Activated naive CD4-positive, alpha-beta T cell treated with anti-CD3 and anti-CD28 coated beads, Interleukin-2, amount 50 U/mL, for 72 hours (primary cell): ENCODE measurements around the gene SDK1. TPM values are rescaled to one million over a fixed set of nuclear protein-coding genes. Genes with fewer than 3 reads are reported as not detected.

Source experiments
- ATAC-seq, 2 donors: fragments of 150-1000 bp; cut with Tn5 transposase; 2 replicates each; pipeline ENCODE4 v1.10.0; 2021; ENCODE audit warnings: mild to moderate bottlenecking in 2 of 2, moderate library complexity in 2 of 2
- DNase-seq, 2 donors: peaks; one replicate each; pipeline ENCODE4 v3.0.0; 2021 to 2022; ENCODE audit warnings: low spot score in 2 of 2
- H3K27ac Mint-ChIP-seq, 2 donors: one replicate each; pipeline ENCODE4 v1.8.0; 2022; ENCODE audit warnings: mild to moderate bottlenecking in 2 of 2, mixed read lengths in 2 of 2
- H3K36me3 Mint-ChIP-seq, 2 donors: one replicate each; pipeline ENCODE4 v1.8.0; 2022; ENCODE audit warnings: mixed read lengths in 2 of 2
- H3K9me3 Mint-ChIP-seq, 2 donors: one replicate each; pipeline ENCODE4 v1.8.0; 2022; ENCODE audit warnings: mixed read lengths in 2 of 2
- total RNA-seq, 2 donors: library from RNA; stranded (reverse); gene quantifications; one replicate each; pipeline ENCODE4 v1.2.3, GENCODE V29; 2022

Gene SDK1
- total RNA-seq, 2 donors from 2014 or later: 1.3 to 2.1 TPM

GRCh38 chr7:4191525-4191924 lies 890.5 kb downstream of the SDK1 start:
- no peaks in the 10 kb centered on the region for H3K9me3 Mint-ChIP-seq
- H3K27ac Mint-ChIP-seq: no peak overlapping the region
- no peaks in the 10 kb centered on the region for H3K36me3 Mint-ChIP-seq
- ATAC-seq (no peak), DNase-seq (no peak)

- Mint-ChIP-seq H3K36me3 (no peaks in the 10 kb centered on the region), H3K9me3 (no peaks in the 10 kb centered on the region), H3K27ac (no peak overlapping the region)
- ATAC-seq (no peak), DNase-seq (no peak)
Observed at GRCh38 chr7:4195660-4196059, 894.6 kb downstream of the SDK1 start.

- H3K9me3 Mint-ChIP-seq: no peaks in the 10 kb centered on the region
- no peaks in the 10 kb centered on the region for H3K36me3 Mint-ChIP-seq
- no peak overlapping the region for H3K27ac Mint-ChIP-seq
- ATAC-seq (no peak), DNase-seq (no peak)
Observed at GRCh38 chr7:4196121-4196819, 895.2 kb downstream of the SDK1 start.

GRCh38 chr7:4198301-4198700 lies 897.2 kb downstream of the SDK1 start:
- Mint-ChIP-seq H3K36me3 (no peaks in the 10 kb centered on the region), H3K9me3 (no peaks in the 10 kb centered on the region), H3K27ac (no peak overlapping the region)
- ATAC-seq: no peak
- DNase-seq: no peak

GRCh38 chr7:4200546-4201094 lies 899.6 kb downstream of the SDK1 start:
- H3K27ac Mint-ChIP-seq: no peak overlapping the region
- DNase-seq (no peak), ATAC-seq (no peak)
- H3K36me3 Mint-ChIP-seq: no peaks in the 10 kb centered on the region
- no peaks in the 10 kb centered on the region for H3K9me3 Mint-ChIP-seq

GRCh38 chr7:4201566-4201965 lies 900.5 kb downstream of the SDK1 start:
- Mint-ChIP-seq H3K36me3 (no peaks in the 10 kb centered on the region), H3K27ac (no peak overlapping the region)
- ATAC-seq: no peak

GRCh38 chr7:4202154-4202736 lies 901.2 kb downstream of the SDK1 start:
- Mint-ChIP-seq H3K36me3 (no peaks in the 10 kb centered on the region), H3K27ac (peak overlapping the region in 1 of 2 donors; percentile 65), H3K9me3 (no peaks in the 10 kb centered on the region)
- ATAC-seq (no peak), DNase-seq (no peak)

More at GRCh38 chr7:4201566-4201965, 900.5 kb downstream of the SDK1 start:
- no peak for DNase-seq
- no peaks in the 10 kb centered on the region for H3K9me3 Mint-ChIP-seq

GRCh38 chr7:4202954-4203353 lies 901.9 kb downstream of the SDK1 start:
- no peak for DNase-seq
- Mint-ChIP-seq H3K27ac (no peak overlapping the region), H3K9me3 (no peaks in the 10 kb centered on the region), H3K36me3 (no peaks in the 10 kb centered on the region)
- ATAC-seq: no peak

- no peak for DNase-seq
- Mint-ChIP-seq H3K36me3 (no peaks in the 10 kb centered on the region), H3K27ac (no peak overlapping the region), H3K9me3 (no peaks in the 10 kb centered on the region)
- no peak for ATAC-seq
Observed at GRCh38 chr7:4203626-4204512, 902.8 kb downstream of the SDK1 start.

GRCh38 chr7:4204513-4205165 lies 903.6 kb downstream of the SDK1 start:
- Mint-ChIP-seq H3K36me3 (no peaks in the 10 kb centered on the region), H3K27ac (no peak overlapping the region), H3K9me3 (no peaks in the 10 kb centered on the region)
- DNase-seq (no peak), ATAC-seq (peak in 1 of 2 donors; percentile 54)

- DNase-seq (no peak), ATAC-seq (no peak)
- H3K36me3 Mint-ChIP-seq: no peaks in the 10 kb centered on the region
- no peak overlapping the region for H3K27ac Mint-ChIP-seq
- H3K9me3 Mint-ChIP-seq: no peaks in the 10 kb centered on the region
Observed at GRCh38 chr7:4205828-4206227, 904.8 kb downstream of the SDK1 start.

GRCh38 chr7:4207011-4207410 lies 906.0 kb downstream of the SDK1 start:
- Mint-ChIP-seq H3K9me3 (no peaks in the 10 kb centered on the region), H3K27ac (no peak overlapping the region), H3K36me3 (no peaks in the 10 kb centered on the region)
- no peak for ATAC-seq
- no peak for DNase-seq

- no peak for ATAC-seq
- no peak for DNase-seq
- Mint-ChIP-seq H3K36me3 (no peaks in the 10 kb centered on the region), H3K9me3 (no peaks in the 10 kb centered on the region), H3K27ac (peak overlapping the region in 1 of 2 donors; percentile 14)
Observed at GRCh38 chr7:4208086-4208485, 907.0 kb downstream of the SDK1 start.

GRCh38 chr7:4208586-4208985 lies 907.5 kb downstream of the SDK1 start:
- Mint-ChIP-seq H3K9me3 (no peaks in the 10 kb centered on the region), H3K27ac (no peak overlapping the region), H3K36me3 (no peaks in the 10 kb centered on the region)
- ATAC-seq: no peak
- no peak for DNase-seq

- Mint-ChIP-seq H3K27ac (no peak overlapping the region), H3K36me3 (no peaks in the 10 kb centered on the region), H3K9me3 (no peaks in the 10 kb centered on the region)
- DNase-seq (no peak), ATAC-seq (no peak)
Observed at GRCh38 chr7:4209126-4209525, 908.1 kb downstream of the SDK1 start.

GRCh38 chr7:4209966-4210365 lies 908.9 kb downstream of the SDK1 start:
- ATAC-seq (no peak), DNase-seq (no peak)
- no peaks in the 10 kb centered on the region for H3K36me3 Mint-ChIP-seq
- no peaks in the 10 kb centered on the region for H3K9me3 Mint-ChIP-seq
- no peak overlapping the region for H3K27ac Mint-ChIP-seq

GRCh38 chr7:4210821-4211220 lies 909.8 kb downstream of the SDK1 start:
- DNase-seq: no peak
- Mint-ChIP-seq H3K36me3 (no peaks in the 10 kb centered on the region), H3K27ac (no peak overlapping the region), H3K9me3 (no peaks in the 10 kb centered on the region)
- ATAC-seq: no peak
